ENCODE measurements around the gene LYSMD4. TPM values are rescaled to one million over a fixed set of nuclear protein-coding genes. Genes with fewer than 3 reads are reported as not detected.

LYSMD4 gene
- total RNA-seq, 1 donor from 2014 or later: 13.2 TPM

DNA sequence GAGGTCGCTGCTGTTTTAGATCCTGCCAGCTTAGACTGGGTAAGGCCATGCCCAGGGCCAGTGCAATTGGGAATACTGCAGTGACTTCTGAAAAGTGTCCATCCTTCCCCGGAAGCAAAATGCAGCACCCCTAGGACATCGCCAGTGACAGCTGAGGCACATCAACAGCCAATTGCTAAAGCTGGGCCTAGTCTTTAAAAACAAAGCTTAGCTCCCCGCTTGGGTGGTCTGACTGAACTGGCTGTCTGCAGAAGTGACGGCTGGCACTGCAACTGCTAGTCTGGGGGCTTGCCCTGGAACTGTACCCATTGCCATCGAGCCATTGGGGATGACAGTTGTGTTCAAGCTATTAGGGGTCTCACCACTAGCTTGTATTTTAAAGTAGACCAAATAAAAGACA is 4.3 kb downstream of the LYSMD4 start:
- Histone ChIP-seq H3K36me3 (ENCODE audit: control insufficient read depth, insufficient read depth, low read length) (peaks cover 8% of the 10 kb centered on the region), H3K4me3 (ENCODE audit: low read depth, low read length) (no peak overlapping the region), H3K27me3 (ENCODE audit: control insufficient read depth, insufficient read depth, low read length) (no peaks in the 10 kb centered on the region)
- DNase-seq (ENCODE audit: low read depth) (no peak), FAIRE-seq (no peak)
- TF ChIP-seq, protein P1, sequence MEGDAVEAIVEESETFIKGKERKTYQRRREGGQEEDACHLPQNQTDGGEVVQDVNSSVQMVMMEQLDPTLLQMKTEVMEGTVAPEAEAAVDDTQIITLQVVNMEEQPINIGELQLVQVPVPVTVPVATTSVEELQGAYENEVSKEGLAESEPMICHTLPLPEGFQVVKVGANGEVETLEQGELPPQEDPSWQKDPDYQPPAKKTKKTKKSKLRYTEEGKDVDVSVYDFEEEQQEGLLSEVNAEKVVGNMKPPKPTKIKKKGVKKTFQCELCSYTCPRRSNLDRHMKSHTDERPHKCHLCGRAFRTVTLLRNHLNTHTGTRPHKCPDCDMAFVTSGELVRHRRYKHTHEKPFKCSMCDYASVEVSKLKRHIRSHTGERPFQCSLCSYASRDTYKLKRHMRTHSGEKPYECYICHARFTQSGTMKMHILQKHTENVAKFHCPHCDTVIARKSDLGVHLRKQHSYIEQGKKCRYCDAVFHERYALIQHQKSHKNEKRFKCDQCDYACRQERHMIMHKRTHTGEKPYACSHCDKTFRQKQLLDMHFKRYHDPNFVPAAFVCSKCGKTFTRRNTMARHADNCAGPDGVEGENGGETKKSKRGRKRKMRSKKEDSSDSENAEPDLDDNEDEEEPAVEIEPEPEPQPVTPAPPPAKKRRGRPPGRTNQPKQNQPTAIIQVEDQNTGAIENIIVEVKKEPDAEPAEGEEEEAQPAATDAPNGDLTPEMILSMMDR (IDR thresholded peaks at IDR 0.05; ENCODE audit: insufficient read depth, low read length, severe bottlenecking): no peak

DNA sequence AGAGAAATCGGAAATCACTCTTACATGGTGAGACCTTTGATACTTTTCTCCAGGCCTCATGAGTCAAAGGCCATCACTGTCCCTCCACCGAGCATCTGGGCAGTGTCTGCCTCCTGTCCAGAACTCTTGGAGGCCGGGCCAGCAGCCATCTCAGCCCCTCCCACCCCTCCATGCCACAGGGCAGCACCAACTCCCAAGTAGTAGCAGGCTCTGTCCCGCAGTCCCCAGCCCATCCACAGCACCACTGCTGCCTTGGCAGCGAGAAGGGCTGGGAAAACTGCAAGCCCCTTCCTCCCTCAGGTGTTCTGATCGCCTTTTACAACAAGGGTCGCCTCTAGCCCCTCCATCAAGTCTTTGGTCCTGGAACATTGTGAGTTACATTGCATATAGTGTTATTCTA is 5.5 kb downstream of the LYSMD4 start:
- H3K27me3 ChIP-seq (ENCODE audit: control insufficient read depth, insufficient read depth, low read length): no peaks in the 10 kb centered on the region
- DNase-seq (ENCODE audit: low read depth) (no peak), FAIRE-seq (no peak)
- no peak overlapping the region for H3K4me3 ChIP-seq (ENCODE audit: low read depth, low read length)
- peaks cover 8% of the 10 kb centered on the region for H3K36me3 ChIP-seq (ENCODE audit: control insufficient read depth, insufficient read depth, low read length)
- TF ChIP-seq, protein P1 (IDR thresholded peaks at IDR 0.05; ENCODE audit: insufficient read depth, low read length, severe bottlenecking): no peak

DNA sequence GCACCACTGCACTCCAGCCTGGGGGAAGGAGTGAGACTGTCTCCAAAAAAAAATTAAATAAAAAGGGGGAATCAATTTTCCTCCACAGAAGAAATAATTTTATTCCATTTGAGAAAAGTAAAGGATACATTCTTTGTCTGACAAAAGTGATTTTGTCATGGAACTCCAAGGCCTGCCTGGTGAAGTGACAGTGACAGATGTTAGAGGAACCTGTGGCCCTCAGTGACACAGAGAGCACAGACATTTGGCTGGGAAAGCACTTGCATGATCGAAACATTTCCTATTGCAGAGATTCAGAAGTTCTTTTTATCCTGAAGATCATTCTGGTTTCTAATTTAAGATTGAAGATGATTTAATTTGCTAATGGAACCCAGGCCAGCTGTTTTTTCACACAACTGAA is 5.9 kb downstream of the LYSMD4 start:
- TF ChIP-seq, protein P1 (IDR thresholded peaks at IDR 0.05; ENCODE audit: insufficient read depth, low read length, severe bottlenecking): no peak
- peaks cover 8% of the 10 kb centered on the region for H3K36me3 ChIP-seq (ENCODE audit: control insufficient read depth, insufficient read depth, low read length)
- no peak overlapping the region for H3K4me3 ChIP-seq (ENCODE audit: low read depth, low read length)
- FAIRE-seq (no peak), DNase-seq (ENCODE audit: low read depth) (no peak)
- no peaks in the 10 kb centered on the region for H3K27me3 ChIP-seq (ENCODE audit: control insufficient read depth, insufficient read depth, low read length)

- DNase-seq (ENCODE audit: low read depth) (no peak), FAIRE-seq (no peak)
- TF ChIP-seq, protein P1 (IDR thresholded peaks at IDR 0.05; ENCODE audit: insufficient read depth, low read length, severe bottlenecking): no peak
- Histone ChIP-seq H3K36me3 (ENCODE audit: control insufficient read depth, insufficient read depth, low read length) (peaks cover 8% of the 10 kb centered on the region), H3K27me3 (ENCODE audit: control insufficient read depth, insufficient read depth, low read length) (no peaks in the 10 kb centered on the region), H3K4me3 (ENCODE audit: low read depth, low read length) (no peak overlapping the region)
Observed at GRCh38 chr15:99726333-99726732, 6.9 kb downstream of the LYSMD4 start.

DNA sequence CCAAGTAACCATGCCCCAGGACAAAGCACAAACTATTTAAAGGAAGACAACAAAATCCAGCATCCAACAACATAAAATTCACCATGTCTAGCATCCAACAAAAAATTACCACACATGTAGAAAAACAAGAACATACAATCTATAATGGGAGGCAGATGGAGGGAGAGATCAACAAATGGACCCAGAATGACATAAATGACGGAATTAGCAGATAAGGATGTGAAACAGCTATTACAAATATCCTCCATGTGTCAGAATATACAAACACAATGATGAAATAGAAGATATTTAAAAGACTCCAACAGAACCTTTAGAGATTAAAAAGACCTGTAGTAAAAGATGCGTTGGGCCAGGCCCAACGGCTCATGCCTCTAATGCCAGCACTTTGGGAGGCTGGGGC is 10.8 kb downstream of the LYSMD4 start:
- FAIRE-seq: no peak
- no peaks in the 10 kb centered on the region for H3K27me3 ChIP-seq (ENCODE audit: control insufficient read depth, insufficient read depth, low read length)

GRCh38 chr15:99721896-99722295 is 11.3 kb downstream of the LYSMD4 start:
- no peak for FAIRE-seq

More for the DNA sequence above, 10.8 kb downstream of the LYSMD4 start:
- peak; percentile 61 for DNase-seq (ENCODE audit: low read depth)
- no peaks in the 10 kb centered on the region for H3K36me3 ChIP-seq (ENCODE audit: control insufficient read depth, insufficient read depth, low read length)
- TF ChIP-seq, protein P1 (IDR thresholded peaks at IDR 0.05; ENCODE audit: insufficient read depth, low read length, severe bottlenecking): no peak
- H3K4me3 ChIP-seq (ENCODE audit: low read depth, low read length): no peak overlapping the region

More at GRCh38 chr15:99721896-99722295, 11.3 kb downstream of the LYSMD4 start:
- TF ChIP-seq, protein P1 (IDR thresholded peaks at IDR 0.05; ENCODE audit: insufficient read depth, low read length, severe bottlenecking): no peak
- H3K36me3 ChIP-seq (ENCODE audit: control insufficient read depth, insufficient read depth, low read length): no peaks in the 10 kb centered on the region
- no peaks in the 10 kb centered on the region for H3K27me3 ChIP-seq (ENCODE audit: control insufficient read depth, insufficient read depth, low read length)
- no peak overlapping the region for H3K4me3 ChIP-seq (ENCODE audit: low read depth, low read length)
- DNase-seq (ENCODE audit: low read depth): peak; percentile 54
